ENCODE results near the gene DOP1B. TPM values are rescaled to one million over a fixed set of nuclear protein-coding genes. Genes with fewer than 3 reads are reported as not detected.

Gene DOP1B
- total RNA-seq, 2 donors from 2014 or later, result 25.3 to 35.0 TPM

DNA sequence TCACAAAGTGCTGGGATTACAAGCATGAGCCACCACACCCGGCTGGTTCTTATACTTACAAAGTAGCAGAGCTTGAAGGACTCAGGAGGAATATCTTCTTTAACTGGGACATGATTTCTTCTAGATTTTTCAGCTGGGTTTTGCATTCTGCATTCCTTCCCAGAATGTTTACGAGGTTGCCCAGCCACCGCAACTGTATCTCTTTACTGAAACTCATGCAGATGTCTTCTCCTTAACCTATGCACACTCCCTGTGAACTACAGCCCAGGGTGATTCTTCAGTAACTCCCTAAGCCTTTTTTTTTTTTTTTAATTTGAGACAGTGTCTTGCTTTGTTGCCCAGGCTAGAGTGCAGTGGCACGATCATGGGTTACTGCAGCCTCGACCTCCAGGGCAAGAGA is 8.7 kb upstream of the DOP1B start:
- no peaks in the 10 kb centered on the region for H3K36me3 Mint-ChIP-seq (ENCODE audit: low read depth)
- H3K27ac Mint-ChIP-seq, result no peak overlapping the region
- DNase-seq (no peak), ATAC-seq (no peak)
- H3K4me1 Mint-ChIP-seq, result peaks cover 19% of the 10 kb centered on the region
- H3K9me3 ChIP-seq (ENCODE audit: control insufficient read depth, low read length, poor library complexity, severe bottlenecking), result no peaks in the 10 kb centered on the region
- H3K27me3 Mint-ChIP-seq, result no peaks in the 10 kb centered on the region
- H3K4me3 Mint-ChIP-seq, result no peak overlapping the region

DNA sequence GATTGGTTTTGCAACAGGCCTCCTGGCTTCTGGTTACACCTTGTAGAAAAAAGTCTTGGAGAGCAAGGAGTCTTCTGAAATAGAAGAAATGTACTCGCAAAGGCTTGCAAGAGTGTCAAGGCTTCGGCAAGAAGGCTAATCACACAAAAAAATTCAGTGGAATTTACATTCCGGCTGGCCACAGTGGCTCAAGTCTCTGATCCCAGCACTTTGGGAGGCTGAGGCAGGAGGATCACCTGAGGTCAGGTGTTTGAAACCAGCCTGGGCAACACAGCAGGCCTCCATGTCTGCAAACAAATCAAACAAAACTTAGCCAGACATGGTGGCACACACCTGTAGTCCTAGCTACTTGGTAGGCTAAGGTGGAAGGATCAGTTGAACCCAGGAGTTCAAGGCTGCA is 7.7 kb upstream of the DOP1B start:
- Mint-ChIP-seq H3K4me3 (no peak overlapping the region), H3K27me3 (no peaks in the 10 kb centered on the region), H3K27ac (no peak overlapping the region), H3K36me3 (ENCODE audit: low read depth) (no peaks in the 10 kb centered on the region), H3K4me1 (peaks cover 24% of the 10 kb centered on the region)
- DNase-seq, result no peak
- ATAC-seq, result no peak
- H3K9me3 ChIP-seq (ENCODE audit: control insufficient read depth, low read length, poor library complexity, severe bottlenecking), result no peaks in the 10 kb centered on the region

DNA sequence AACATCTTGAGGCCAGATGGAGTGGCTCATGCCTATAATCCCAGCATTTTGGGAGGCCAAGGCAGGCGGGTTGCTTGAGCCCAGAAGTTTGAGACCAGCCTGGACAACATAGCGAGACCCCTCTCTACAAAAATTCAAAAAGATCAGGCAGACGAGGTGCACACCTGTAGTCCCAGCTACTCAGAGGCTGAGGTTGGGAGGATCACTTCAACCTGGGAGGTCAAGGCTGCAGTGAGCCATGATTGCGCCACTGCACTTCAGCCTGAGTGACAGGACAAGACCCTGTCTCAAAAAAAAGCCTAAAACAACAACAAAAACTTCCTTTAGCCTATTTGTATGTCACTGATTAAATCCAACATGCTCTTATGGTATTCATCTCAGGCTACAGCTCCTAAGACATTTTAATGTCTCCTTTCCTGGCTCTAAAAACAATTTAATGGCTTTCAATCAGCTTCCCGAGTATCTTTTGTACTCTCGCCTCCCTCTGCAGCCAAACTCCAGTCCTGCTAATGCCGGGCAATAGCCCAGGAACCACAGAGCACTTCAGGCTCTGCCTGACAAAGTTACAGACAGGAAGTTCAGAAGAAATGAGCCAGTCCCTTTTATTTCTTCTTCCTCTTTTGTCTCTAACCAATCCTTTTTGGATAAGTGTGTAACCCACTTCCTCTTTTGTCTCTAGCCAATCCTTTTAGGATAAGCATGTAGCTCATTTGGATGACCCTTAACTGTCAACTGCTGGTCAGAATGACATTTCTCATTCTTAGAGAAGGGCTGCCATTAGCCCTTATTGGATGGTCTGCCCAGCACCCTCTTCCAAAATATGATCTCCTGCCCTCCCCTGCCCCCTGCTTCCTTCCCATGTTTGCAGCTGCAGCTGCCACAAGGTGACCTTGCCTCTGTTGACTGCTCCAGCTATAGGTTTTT is 6.6 kb upstream of the DOP1B start:
- Mint-ChIP-seq H3K36me3 (ENCODE audit: low read depth) (no peaks in the 10 kb centered on the region), H3K27me3 (no peaks in the 10 kb centered on the region), H3K27ac (peak overlapping the region; percentile 84), H3K4me1 (peaks cover 27% of the 10 kb centered on the region), H3K4me3 (peak overlapping the region; percentile 74)
- ATAC-seq (peak; percentile 38), DNase-seq (no peak)
- no peaks in the 10 kb centered on the region for H3K9me3 ChIP-seq (ENCODE audit: control insufficient read depth, low read length, poor library complexity, severe bottlenecking)

DNA sequence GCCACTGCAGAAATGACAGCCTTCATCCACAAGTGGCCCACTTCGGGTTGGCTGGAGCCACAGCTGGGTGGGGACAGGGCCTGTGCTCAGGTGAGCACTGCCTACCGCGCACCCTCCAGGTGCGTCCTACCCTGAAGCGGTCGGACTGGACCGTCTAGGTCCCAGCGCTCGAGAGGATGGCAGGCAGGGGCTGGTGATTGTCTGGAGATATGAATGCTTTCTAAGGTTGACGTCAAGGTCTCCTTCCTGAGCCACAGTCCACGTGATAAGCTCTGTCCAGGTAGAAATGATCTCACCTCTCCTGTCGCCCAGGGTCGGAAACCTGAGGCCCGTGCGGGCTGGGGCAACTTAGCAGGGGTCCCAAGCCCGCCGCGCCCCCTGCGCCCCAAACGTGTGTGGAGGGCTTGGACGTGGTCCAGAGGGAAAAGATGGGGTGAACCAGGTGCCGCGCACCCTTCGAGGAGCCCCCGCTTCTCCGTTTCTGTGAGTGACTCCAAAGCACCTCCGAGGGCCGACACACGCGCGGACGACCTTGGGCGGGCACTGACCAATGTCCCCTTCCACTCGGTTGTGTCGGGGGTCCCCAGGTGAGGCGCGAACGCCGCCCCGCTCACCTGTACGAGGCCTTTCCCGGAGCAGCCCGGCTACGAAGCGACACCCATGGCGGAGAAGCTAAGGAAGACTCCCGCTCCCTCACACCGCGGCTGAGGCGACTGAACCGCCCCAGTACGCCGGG is 853 bp upstream of the DOP1B start:
- Mint-ChIP-seq H3K27ac (peak overlapping the region; percentile 86), H3K36me3 (ENCODE audit: low read depth) (peaks cover 3% of the 10 kb centered on the region), H3K27me3 (no peaks in the 10 kb centered on the region), H3K4me3 (peak overlapping the region; percentile 89), H3K4me1 (peaks cover 25% of the 10 kb centered on the region)
- ATAC-seq (no peak), DNase-seq (peak in 1 of 3 donors; percentile 14)
- no peaks in the 10 kb centered on the region for H3K9me3 ChIP-seq (ENCODE audit: control insufficient read depth, low read length, poor library complexity, severe bottlenecking)

DNA sequence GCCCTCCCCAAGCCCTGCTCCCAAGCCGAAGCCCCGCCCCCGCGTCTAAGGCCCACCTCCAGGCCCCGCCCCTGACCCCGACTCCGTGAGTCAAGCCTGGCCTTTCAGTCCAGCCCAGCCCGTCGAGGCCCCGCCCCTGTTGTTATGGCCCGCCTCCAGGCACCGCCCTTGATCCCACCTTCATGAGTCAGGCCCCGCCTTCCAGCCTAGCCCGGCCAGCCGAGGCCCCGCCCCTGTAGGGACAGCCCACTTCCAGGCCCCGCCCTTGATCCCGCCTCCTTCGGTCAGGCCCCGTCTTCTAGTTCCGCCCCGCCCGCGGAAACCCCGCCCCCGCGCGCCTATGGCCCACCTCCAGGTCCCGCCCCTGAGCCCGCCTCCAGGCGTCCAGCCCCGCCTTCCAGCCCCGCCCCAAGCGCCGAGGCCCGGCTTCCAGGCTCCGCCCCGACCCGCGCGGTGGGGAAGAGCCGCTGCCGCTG is 247 bp upstream of the DOP1B start:
- DNase-seq, result peak; percentile 100
- H3K27me3 Mint-ChIP-seq, result no peaks in the 10 kb centered on the region
- H3K36me3 Mint-ChIP-seq (ENCODE audit: low read depth), result peaks cover 3% of the 10 kb centered on the region
- H3K27ac Mint-ChIP-seq, result peak overlapping the region; percentile 86
- no peaks in the 10 kb centered on the region for H3K9me3 ChIP-seq (ENCODE audit: control insufficient read depth, low read length, poor library complexity, severe bottlenecking)
- peaks cover 28% of the 10 kb centered on the region for H3K4me1 Mint-ChIP-seq
- ATAC-seq, result peak; percentile 90
- peak overlapping the region; percentile 89 for H3K4me3 Mint-ChIP-seq

DNA sequence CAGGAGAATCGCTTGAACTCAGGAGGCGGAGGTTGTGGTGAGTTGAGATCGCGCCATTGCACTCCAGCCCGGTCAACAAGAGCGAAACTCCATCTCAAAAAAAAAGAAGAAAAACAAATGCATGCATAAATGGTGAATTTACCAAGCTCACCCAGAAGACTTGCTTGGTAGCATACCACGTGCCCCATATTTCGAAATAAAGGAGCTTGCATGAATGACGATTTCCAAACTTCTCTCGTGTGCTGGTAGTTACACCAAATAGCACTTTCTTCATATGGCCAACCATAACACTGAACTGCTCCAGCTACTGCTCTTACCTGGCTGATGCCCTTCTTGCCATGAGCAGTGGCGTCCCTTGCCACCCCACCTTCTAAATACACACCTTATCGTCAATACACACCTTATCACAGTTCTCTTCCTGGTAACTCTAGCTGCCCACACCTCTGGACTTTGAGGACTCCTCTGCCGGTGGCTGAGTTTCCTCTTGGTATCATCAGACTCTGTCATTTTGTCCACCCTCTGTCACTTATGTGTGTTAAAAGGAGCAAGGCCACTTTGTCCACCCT is 2.8 kb downstream of the DOP1B start:
- ATAC-seq (no peak), DNase-seq (no peak)
- H3K4me1 Mint-ChIP-seq, result peaks cover 39% of the 10 kb centered on the region
- H3K36me3 Mint-ChIP-seq (ENCODE audit: low read depth), result peaks cover 3% of the 10 kb centered on the region
- peak overlapping the region; percentile 8 for H3K4me3 Mint-ChIP-seq
- no peaks in the 10 kb centered on the region for H3K9me3 ChIP-seq (ENCODE audit: control insufficient read depth, low read length, poor library complexity, severe bottlenecking)
- H3K27ac Mint-ChIP-seq, result no peak overlapping the region
- no peaks in the 10 kb centered on the region for H3K27me3 Mint-ChIP-seq

GRCh38 chr21:36160850-36161178 is 4.2 kb downstream of the DOP1B start:
- H3K27me3 Mint-ChIP-seq, result no peaks in the 10 kb centered on the region
- H3K27ac Mint-ChIP-seq, result no peak overlapping the region
- peaks cover 39% of the 10 kb centered on the region for H3K4me1 Mint-ChIP-seq
- H3K4me3 Mint-ChIP-seq, result no peak overlapping the region
- peaks cover 3% of the 10 kb centered on the region for H3K36me3 Mint-ChIP-seq (ENCODE audit: low read depth)
- no peak for DNase-seq
- no peaks in the 10 kb centered on the region for H3K9me3 ChIP-seq (ENCODE audit: control insufficient read depth, low read length, poor library complexity, severe bottlenecking)
- no peak for ATAC-seq

GRCh38 chr21:36162631-36163030 is 6.0 kb downstream of the DOP1B start:
- DNase-seq, result no peak
- Mint-ChIP-seq H3K4me1 (peaks cover 39% of the 10 kb centered on the region), H3K36me3 (ENCODE audit: low read depth) (peaks cover 3% of the 10 kb centered on the region)

DNA sequence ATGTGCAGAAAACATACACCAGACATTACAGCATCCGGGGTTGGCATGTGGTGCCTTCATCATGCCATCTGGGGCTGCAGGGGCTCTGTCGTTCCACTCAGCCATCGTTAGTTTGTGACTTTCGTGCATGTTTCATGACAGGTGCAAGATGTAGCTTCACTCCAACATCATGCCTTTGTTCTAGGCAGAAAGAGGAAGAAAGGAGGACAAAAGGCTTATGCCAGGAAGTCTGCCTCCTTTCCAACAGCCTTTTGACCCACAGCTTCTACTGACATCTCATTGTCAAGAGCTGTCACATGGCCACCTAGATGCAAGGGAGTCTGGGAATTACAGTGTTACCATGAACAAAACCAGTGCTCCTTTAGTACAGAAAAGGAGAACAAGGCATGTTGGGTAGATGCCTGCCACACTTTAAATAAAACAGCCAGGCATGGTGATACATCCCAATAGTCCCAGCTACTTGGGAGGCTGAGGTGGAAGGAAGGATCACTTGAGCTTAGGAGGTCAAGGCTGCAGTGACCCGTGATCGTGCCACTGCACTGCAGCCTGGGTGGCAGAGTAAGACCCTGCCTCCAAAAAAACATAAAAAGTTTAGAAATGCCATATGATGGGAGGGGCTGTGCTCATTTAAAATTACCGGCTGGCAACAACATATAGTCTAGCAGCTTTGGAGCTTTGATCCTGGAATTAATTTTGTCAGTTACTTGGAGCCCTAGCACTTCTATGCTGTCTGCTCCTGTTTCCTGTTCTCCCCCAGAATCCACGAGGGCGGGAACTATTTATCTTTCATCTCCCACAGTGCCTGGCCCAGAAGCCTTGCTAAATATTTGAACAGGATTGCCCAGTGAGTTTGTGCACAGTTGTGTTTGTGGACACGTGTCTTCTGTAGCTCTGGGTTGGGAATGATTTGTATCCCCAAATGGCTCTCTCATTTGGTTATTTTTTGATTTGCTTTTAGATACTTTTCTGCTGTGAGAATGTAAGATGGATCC is 7.4 kb downstream of the DOP1B start:
- ATAC-seq, result no peak

More at GRCh38 chr21:36162631-36163030, 6.0 kb downstream of the DOP1B start:
- no peak overlapping the region for H3K4me3 Mint-ChIP-seq
- no peak overlapping the region for H3K27ac Mint-ChIP-seq
- no peaks in the 10 kb centered on the region for H3K9me3 ChIP-seq (ENCODE audit: control insufficient read depth, low read length, poor library complexity, severe bottlenecking)
- H3K27me3 Mint-ChIP-seq, result no peaks in the 10 kb centered on the region
- no peak for ATAC-seq

GRCh38 chr21:36165356-36165755 is 8.7 kb downstream of the DOP1B start:
- no peaks in the 10 kb centered on the region for H3K9me3 ChIP-seq (ENCODE audit: control insufficient read depth, low read length, poor library complexity, severe bottlenecking)
- no peak for ATAC-seq
- H3K4me3 Mint-ChIP-seq, result no peak overlapping the region
- peaks cover 31% of the 10 kb centered on the region for H3K4me1 Mint-ChIP-seq
- no peak overlapping the region for H3K27ac Mint-ChIP-seq
- H3K36me3 Mint-ChIP-seq (ENCODE audit: low read depth), result peaks cover 3% of the 10 kb centered on the region
- no peaks in the 10 kb centered on the region for H3K27me3 Mint-ChIP-seq
- no peak for DNase-seq

More for the DNA sequence above, 7.4 kb downstream of the DOP1B start:
- DNase-seq, result no peak
- Mint-ChIP-seq H3K36me3 (ENCODE audit: low read depth) (peaks cover 3% of the 10 kb centered on the region), H3K4me1 (peaks cover 33% of the 10 kb centered on the region), H3K27me3 (no peaks in the 10 kb centered on the region), H3K27ac (peak overlapping the region; percentile 60), H3K4me3 (no peak overlapping the region)
- H3K9me3 ChIP-seq (ENCODE audit: control insufficient read depth, low read length, poor library complexity, severe bottlenecking), result no peaks in the 10 kb centered on the region

GRCh38 chr21:36166705-36167104 is 10.1 kb downstream of the DOP1B start:
- Mint-ChIP-seq H3K36me3 (ENCODE audit: low read depth) (peaks cover 3% of the 10 kb centered on the region), H3K27me3 (no peaks in the 10 kb centered on the region), H3K27ac (peak overlapping the region; percentile 11), H3K4me1 (peaks cover 22% of the 10 kb centered on the region), H3K4me3 (no peak overlapping the region)
- ATAC-seq (no peak), DNase-seq (no peak)
- H3K9me3 ChIP-seq (ENCODE audit: control insufficient read depth, low read length, poor library complexity, severe bottlenecking), result no peaks in the 10 kb centered on the region

- Mint-ChIP-seq H3K36me3 (ENCODE audit: low read depth) (peaks cover 3% of the 10 kb centered on the region), H3K4me3 (no peak overlapping the region), H3K27ac (no peak overlapping the region), H3K4me1 (peaks cover 18% of the 10 kb centered on the region), H3K27me3 (no peaks in the 10 kb centered on the region)
- H3K9me3 ChIP-seq (ENCODE audit: control insufficient read depth, low read length, poor library complexity, severe bottlenecking), result no peaks in the 10 kb centered on the region
- DNase-seq, result no peak
- ATAC-seq, result no peak
These were observed 10.9 kb downstream of the DOP1B start for GRCh38 chr21:36167541-36167940.

Measured in T-helper 17 cell (primary cell).